H9 (cell line): ENCODE results near the gene ZDHHC11. TPM values are rescaled to one million over a fixed set of nuclear protein-coding genes. Genes with fewer than 3 reads are reported as not detected.

ENCODE experiments used
- DNase-seq: peaks from one replicate; pipeline ENCODE4 v3.0.0-alpha.2; 2017
- H2AFZ ChIP-seq: one replicate; pipeline ENCODE4 v1.6.1; 2013; ENCODE audit warnings: mild to moderate bottlenecking, low read length, control low read depth, moderate library complexity
- H2AK5ac ChIP-seq: 2 replicates; pipeline ENCODE4 v1.6.1; 2013; ENCODE audit warnings: low read length, control low read depth, mixed read lengths; ENCODE audit not compliant: insufficient read length
- H2BK120ac ChIP-seq: one replicate; pipeline ENCODE4 v1.6.1; 2013; ENCODE audit warnings: low read depth, mild to moderate bottlenecking, low read length, control low read depth, inconsistent platforms; ENCODE audit not compliant: poor library complexity, severe bottlenecking
- H2BK12ac ChIP-seq: 2 replicates; pipeline ENCODE4 v1.6.1; 2013; ENCODE audit warnings: low read length, control low read depth, mixed read lengths, low read depth; ENCODE audit not compliant: insufficient read length
- H2BK15ac ChIP-seq: 2 replicates; pipeline ENCODE4 v1.6.1; 2013; ENCODE audit warnings: low read depth, low read length, control low read depth
- H2BK20ac ChIP-seq: one replicate; pipeline ENCODE4 v1.6.1; 2013; ENCODE audit warnings: low read depth, mild to moderate bottlenecking, low read length, control low read depth, inconsistent platforms; ENCODE audit not compliant: poor library complexity, severe bottlenecking
- H2BK5ac ChIP-seq: 2 replicates; pipeline ENCODE4 v1.6.1; 2013; ENCODE audit warnings: low read length, control low read depth, mixed read lengths; ENCODE audit not compliant: insufficient read length
- H3K14ac ChIP-seq: 2 replicates; pipeline ENCODE4 v1.6.1; 2013; ENCODE audit warnings: low read length, control low read depth; ENCODE audit not compliant: insufficient read depth
- H3K18ac ChIP-seq: 2 replicates; pipeline ENCODE4 v1.6.1; 2013; ENCODE audit warnings: low read depth, mild to moderate bottlenecking, mixed read lengths, low read length, control low read depth; ENCODE audit not compliant: insufficient read length
- H3K23ac ChIP-seq: 2 replicates; pipeline ENCODE4 v1.6.1; 2013; ENCODE audit warnings: low read length, control low read depth, mixed read lengths, low read depth; ENCODE audit not compliant: insufficient read length
- H3K23me2 ChIP-seq: 2 replicates; pipeline ENCODE4 v1.6.1; 2013; ENCODE audit warnings: low read depth, mild to moderate bottlenecking, mixed read lengths, low read length, control low read depth; ENCODE audit not compliant: insufficient read length, poor library complexity, severe bottlenecking
- H3K27ac ChIP-seq: 2 replicates; pipeline ENCODE4 v1.5.1; 2013; ENCODE audit warnings: low read length, control low read depth, mixed read lengths, low read depth; ENCODE audit not compliant: insufficient read length
- H3K27me3 ChIP-seq: 2 replicates; pipeline ENCODE4 v1.6.1; 2013; ENCODE audit warnings: low read length, control low read depth, inconsistent platforms; ENCODE audit not compliant: insufficient read depth
- H3K4ac ChIP-seq: 2 replicates; pipeline ENCODE4 v1.6.1; 2013; ENCODE audit warnings: low read depth, mild to moderate bottlenecking, control low read depth, inconsistent platforms, low read length, moderate library complexity
- H3K4me1 ChIP-seq: 2 replicates; pipeline ENCODE4 v1.6.1; 2013; ENCODE audit warnings: low read length, control low read depth, inconsistent platforms; ENCODE audit not compliant: insufficient read depth
- H3K4me2 ChIP-seq: 2 replicates; pipeline ENCODE4 v1.6.1; 2013; ENCODE audit warnings: low read length, control low read depth, mixed read lengths; ENCODE audit not compliant: insufficient read length, insufficient read depth
- H3K56ac ChIP-seq: 2 replicates; pipeline ENCODE4 v1.6.1; 2013; ENCODE audit warnings: low read depth, mild to moderate bottlenecking, mixed read lengths, low read length, control low read depth; ENCODE audit not compliant: insufficient read length
- H3K79me1 ChIP-seq: 2 replicates; pipeline ENCODE4 v1.6.1; 2013; ENCODE audit warnings: low read depth, mild to moderate bottlenecking, moderate library complexity, low read length, control low read depth, inconsistent platforms; ENCODE audit not compliant: insufficient read depth, poor library complexity, severe bottlenecking
- H3K79me2 ChIP-seq: 2 replicates; pipeline ENCODE4 v1.6.1; 2013; ENCODE audit warnings: low read length, control low read depth, inconsistent platforms; ENCODE audit not compliant: insufficient read depth
- H3K9ac ChIP-seq: 2 replicates; pipeline ENCODE4 v1.6.1; 2013; ENCODE audit warnings: low read length, control low read depth, mixed read lengths; ENCODE audit not compliant: insufficient read length; ENCODE audit errors: extremely low read depth
- H3K9me3 ChIP-seq: one replicate; pipeline ENCODE4 v1.6.1; 2013; ENCODE audit warnings: low read depth, low read length, inconsistent platforms; ENCODE audit not compliant: control insufficient read depth
- H3T11ph ChIP-seq: one replicate; pipeline ENCODE4 v1.6.1; 2013; ENCODE audit warnings: mild to moderate bottlenecking, low read length, control low read depth, inconsistent platforms
- H4K20me1 ChIP-seq: one replicate; pipeline ENCODE4 v1.6.1; 2013; ENCODE audit not compliant: control insufficient read depth, insufficient read length, insufficient read depth
- H4K5ac ChIP-seq: 2 replicates; pipeline ENCODE4 v1.6.1; 2013; ENCODE audit warnings: low read depth, mild to moderate bottlenecking, mixed read lengths, low read length, control low read depth; ENCODE audit not compliant: insufficient read length
- H4K8ac ChIP-seq: replicated peaks from 2 replicates; pipeline ENCODE4 v1.6.1; 2013; ENCODE audit warnings: low read length, control low read depth, mixed read lengths, low read depth; ENCODE audit not compliant: insufficient read length
- H4K91ac ChIP-seq: 2 replicates; pipeline ENCODE4 v1.6.1; 2013; ENCODE audit warnings: low read depth, mild to moderate bottlenecking, moderate library complexity, mixed read lengths, low read length, control low read depth; ENCODE audit not compliant: insufficient read length
- H3K27ac Mint-ChIP-seq, 3 experiments: 2 replicates in 2 of 3; 3 replicates in 1 of 3; pipeline ENCODE4 v1.8.0; 2020 to 2021; ENCODE audit warnings: mixed read lengths in 3 of 3, mild to moderate bottlenecking in 1 of 3, moderate library complexity in 1 of 3
- H3K27me3 Mint-ChIP-seq: 2 replicates; pipeline ENCODE4 v1.8.0; 2021; ENCODE audit warnings: low read depth, mild to moderate bottlenecking, moderate library complexity, mixed read lengths
- H3K36me3 Mint-ChIP-seq, 3 experiments: 2 replicates in 2 of 3; 3 replicates in 1 of 3; pipeline ENCODE4 v1.8.0; 2020 to 2021; ENCODE audit warnings: low read depth in 3 of 3, mixed read lengths in 3 of 3; ENCODE audit not compliant: insufficient read depth in 1 of 3
- H3K4me1 Mint-ChIP-seq, 2 experiments: 2 replicates each; pipeline ENCODE4 v1.8.0; 2020; ENCODE audit warnings: mixed read lengths in 2 of 2
- H3K4me3 Mint-ChIP-seq, 2 experiments: 2 replicates in 1 of 2; 3 replicates in 1 of 2; pipeline ENCODE4 v1.8.0; 2020 to 2021; ENCODE audit warnings: mild to moderate bottlenecking in 2 of 2, mixed read lengths in 2 of 2, moderate library complexity in 1 of 2
- H3K9me3 Mint-ChIP-seq, 2 experiments: 2 replicates in 1 of 2; 3 replicates in 1 of 2; pipeline ENCODE4 v1.8.0; 2020; ENCODE audit warnings: mild to moderate bottlenecking in 2 of 2, mixed read lengths in 2 of 2, moderate library complexity in 1 of 2
- CTCF ChIP-seq: fragments of 200-600 bp; sonication (generic); conservative IDR thresholded peaks from 3 replicates; pipeline ENCODE4 v1.8.0; 2021; ENCODE audit warnings: antibody characterized with exemption, mild to moderate bottlenecking
- WGBS: extraction: QIAGEN DNeasy Blood & Tissue Kit; methylation state at CpG from one replicate; pipeline ENCODE4 v1.1.7; 2013; ENCODE audit warnings: missing lambda C conversion rate, low lambda C conversion rate, mixed read lengths; ENCODE audit not compliant: insufficient read length; ENCODE audit errors: extremely low coverage; 5-methylcytosine and 5-hydroxymethylcytosine counted together
- total RNA-seq: library from RNA; stranded (reverse); gene quantifications from 2 replicates; pipeline ENCODE4 v1.2.1, GENCODE V29; 2021

Gene ZDHHC11
- total RNA-seq, 1 experiment from 2014 or later: 37.6 TPM

DNA sequence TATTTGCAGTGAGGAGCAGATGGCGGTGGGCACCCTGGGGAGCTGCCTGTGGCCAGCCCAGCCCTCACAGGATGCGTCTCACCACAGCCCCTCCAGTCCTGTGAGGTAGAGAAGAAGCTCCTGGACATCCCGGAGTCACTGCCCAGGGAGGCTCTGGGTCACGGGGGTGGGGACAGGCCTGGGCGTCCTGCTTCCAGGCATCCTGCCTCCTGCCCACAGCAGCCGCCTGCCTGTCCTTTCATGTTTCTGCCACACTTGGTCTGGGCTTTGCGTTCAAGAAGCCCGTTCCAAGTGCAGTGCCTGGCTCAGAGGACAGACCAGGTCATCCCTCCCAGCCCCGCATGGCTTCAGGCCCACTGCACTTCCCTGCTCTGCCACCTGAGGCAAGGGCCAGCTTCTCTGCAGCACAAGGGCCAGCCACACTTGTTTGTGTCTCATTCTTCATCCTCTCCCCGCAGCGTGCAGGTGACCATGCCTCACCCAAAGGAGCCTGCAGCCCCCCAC, 104.5 kb downstream of the ZDHHC11 start:
- H2AFZ ChIP-seq: no peak overlapping the region
- no peaks in the 10 kb centered on the region for H3K4me1 Mint-ChIP-seq
- no peak overlapping the region for H4K8ac ChIP-seq
- no peak overlapping the region for H2BK20ac ChIP-seq
- no peak overlapping the region for H2BK15ac ChIP-seq
- no peak overlapping the region; the same call in 1 of the 2 replicates for H3K14ac ChIP-seq
- H3K79me1 ChIP-seq: no peaks in the 10 kb centered on the region
- H4K5ac ChIP-seq: no peak overlapping the region
- H4K20me1 ChIP-seq: no peaks in the 10 kb centered on the region
- no peak overlapping the region for H3K27ac ChIP-seq
- H3K18ac ChIP-seq: no peak overlapping the region
- peak; percentile 21; the same call in 1 of the 3 replicates for TF ChIP-seq CTCF
- H3K9ac ChIP-seq: no peak overlapping the region
- no peak overlapping the region for H2BK12ac ChIP-seq
- no peak overlapping the region for H3K56ac ChIP-seq
- H3T11ph ChIP-seq: no peak overlapping the region
- no peak overlapping the region for H3K4me3 Mint-ChIP-seq
- H3K23me2 ChIP-seq: no peaks in the 10 kb centered on the region
- H2BK120ac ChIP-seq: no peak overlapping the region
- H4K91ac ChIP-seq: no peak overlapping the region
- no peak overlapping the region for H3K23ac ChIP-seq
- H2BK5ac ChIP-seq: no peak overlapping the region
- H3K4me2 ChIP-seq: no peak overlapping the region
- H3K79me2 ChIP-seq: no peaks in the 10 kb centered on the region
- H3K27me3 Mint-ChIP-seq: peaks cover 3% of the 10 kb centered on the region; the same call in 1 of the 2 replicates
- DNase-seq: peak; percentile 32
- no peak overlapping the region for H2AK5ac ChIP-seq
- no peaks in the 10 kb centered on the region for H3K36me3 Mint-ChIP-seq
- no peaks in the 10 kb centered on the region for H3K9me3 ChIP-seq
- no peak overlapping the region; a peak in 1 of 7 replicates for H3K27ac Mint-ChIP-seq
- no peak overlapping the region for H3K4ac ChIP-seq
- no CpG with 5 or more reads among the region's 11 CpGs for WGBS
- H3K27me3 ChIP-seq: no peaks in the 10 kb centered on the region
- H3K9me3 Mint-ChIP-seq: no peaks in the 10 kb centered on the region
- no peaks in the 10 kb centered on the region for H3K4me1 ChIP-seq

Other genes starting within 250 kb of the ZDHHC11 start
- 24.8 and 26.7 TPM in 2 replicates for gene CEP72, start 238.6 kb downstream of the ZDHHC11 start, total RNA-seq
- 0.44 and 0.48 TPM in 2 replicates for gene TPPP, start 157.6 kb downstream of the ZDHHC11 start, total RNA-seq
- gene ZDHHC11B, start 66.3 kb downstream of the ZDHHC11 start, total RNA-seq: 0.86 and 1.4 TPM in 2 replicates
- 67.4 and 70.5 TPM in 2 replicates for gene BRD9, start 41.8 kb upstream of the ZDHHC11 start, total RNA-seq
- gene TRIP13, start 41.9 kb upstream of the ZDHHC11 start, total RNA-seq: 40.6 and 42.6 TPM in 2 replicates
- gene NKD2, start 157.8 kb upstream of the ZDHHC11 start, total RNA-seq: 7.3 and 7.7 TPM in 2 replicates